HG03442 (cell line): ENCODE measurements around the gene PFKFB1.

Experiments
- ATAC-seq: cut with Tn5 transposase; IDR thresholded peaks from one replicate; pipeline ENCODE4 v1.9.1; 2021; ENCODE audit warnings: mild to moderate bottlenecking, moderate library complexity; ENCODE audit not compliant: unreplicated experiment

The PFKFB1 gene

DNA sequence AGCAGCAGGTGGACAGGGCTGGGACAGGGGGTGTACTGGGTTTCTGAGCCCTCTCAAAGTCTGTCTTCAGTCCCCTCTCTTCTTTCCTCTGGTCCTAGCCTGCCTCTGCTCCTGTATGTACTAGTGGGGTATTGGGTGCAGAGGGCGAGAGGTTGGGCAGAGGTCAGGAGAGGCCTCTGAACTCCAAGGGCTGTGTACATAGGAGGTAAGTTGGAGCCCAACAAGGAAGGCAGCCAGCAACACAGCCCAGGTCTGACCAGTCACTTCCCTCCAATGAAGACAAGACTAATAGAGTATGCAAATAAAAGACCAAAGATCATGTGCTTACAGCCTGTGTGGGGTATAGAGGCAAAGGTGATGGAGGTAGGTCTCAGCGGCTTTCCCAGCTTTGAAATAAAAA lies at the start of gene PFKFB1:
Gene PFKFB1, minus strand, starts transcription at position 90 of the 400 bp plus-strand sequence. CDS start 181 bp downstream, outside the sequence.
- ATAC-seq: no peak

DNA sequence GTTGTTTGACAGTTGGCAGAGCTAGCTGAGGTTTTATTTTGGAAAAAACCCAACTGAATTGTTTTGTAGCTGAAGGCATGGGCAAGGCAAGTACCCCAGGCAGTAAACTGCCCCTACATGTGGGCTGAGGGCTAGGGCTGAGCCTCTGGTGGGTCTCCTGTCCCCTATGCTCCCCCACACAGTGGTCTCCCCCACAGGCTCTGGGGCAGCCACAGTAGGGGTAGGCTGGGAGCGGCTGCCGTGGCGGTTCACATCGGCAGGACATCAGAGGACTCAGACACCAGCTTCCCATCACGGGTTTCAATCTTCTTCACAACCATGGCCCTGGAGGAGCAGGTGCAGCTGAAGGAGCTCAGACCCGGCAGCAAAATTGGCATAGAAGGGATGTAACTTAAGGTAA lies 47.5 kb upstream of the PFKFB1 start:
- ATAC-seq: no peak

DNA sequence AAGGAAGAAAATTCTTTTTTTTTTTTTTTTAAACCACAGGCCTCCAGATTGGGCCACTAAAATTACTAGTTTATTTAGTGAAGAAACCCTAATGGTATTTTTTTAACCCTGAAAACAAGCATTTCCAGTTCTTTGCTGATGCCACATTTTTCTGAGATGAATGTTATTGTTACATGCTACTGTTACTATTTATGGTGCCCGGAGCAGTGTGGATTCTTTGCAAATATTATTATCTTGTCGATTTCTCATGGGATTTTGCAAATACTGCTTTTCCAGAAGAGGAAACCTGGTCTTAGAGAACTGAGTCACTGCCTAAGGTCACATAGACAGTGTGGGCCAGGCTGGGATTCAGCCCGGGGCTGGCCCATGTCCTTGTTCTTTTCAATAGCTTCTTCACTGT lies 45.5 kb upstream of the PFKFB1 start:
- no peak for ATAC-seq

DNA sequence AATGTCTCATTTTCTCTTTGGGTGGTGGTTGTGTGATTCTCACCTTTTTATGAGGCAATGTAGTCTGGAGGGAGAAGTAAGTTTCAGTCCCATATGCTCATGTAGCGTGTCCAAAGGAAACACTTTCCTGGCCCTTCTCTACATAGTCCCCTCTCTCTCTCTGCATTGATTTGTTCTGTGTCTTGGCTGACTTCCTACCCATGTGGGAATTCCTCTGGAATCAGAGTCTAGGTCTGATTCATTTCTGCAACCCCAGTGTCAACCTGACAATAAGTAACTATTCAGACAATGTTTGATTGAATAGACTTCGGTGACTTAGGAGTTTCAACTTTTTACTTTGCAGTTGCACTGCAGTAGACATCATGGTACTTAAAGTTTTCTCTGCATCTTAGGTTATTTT lies 39.4 kb upstream of the PFKFB1 start:
- no peak for ATAC-seq

DNA sequence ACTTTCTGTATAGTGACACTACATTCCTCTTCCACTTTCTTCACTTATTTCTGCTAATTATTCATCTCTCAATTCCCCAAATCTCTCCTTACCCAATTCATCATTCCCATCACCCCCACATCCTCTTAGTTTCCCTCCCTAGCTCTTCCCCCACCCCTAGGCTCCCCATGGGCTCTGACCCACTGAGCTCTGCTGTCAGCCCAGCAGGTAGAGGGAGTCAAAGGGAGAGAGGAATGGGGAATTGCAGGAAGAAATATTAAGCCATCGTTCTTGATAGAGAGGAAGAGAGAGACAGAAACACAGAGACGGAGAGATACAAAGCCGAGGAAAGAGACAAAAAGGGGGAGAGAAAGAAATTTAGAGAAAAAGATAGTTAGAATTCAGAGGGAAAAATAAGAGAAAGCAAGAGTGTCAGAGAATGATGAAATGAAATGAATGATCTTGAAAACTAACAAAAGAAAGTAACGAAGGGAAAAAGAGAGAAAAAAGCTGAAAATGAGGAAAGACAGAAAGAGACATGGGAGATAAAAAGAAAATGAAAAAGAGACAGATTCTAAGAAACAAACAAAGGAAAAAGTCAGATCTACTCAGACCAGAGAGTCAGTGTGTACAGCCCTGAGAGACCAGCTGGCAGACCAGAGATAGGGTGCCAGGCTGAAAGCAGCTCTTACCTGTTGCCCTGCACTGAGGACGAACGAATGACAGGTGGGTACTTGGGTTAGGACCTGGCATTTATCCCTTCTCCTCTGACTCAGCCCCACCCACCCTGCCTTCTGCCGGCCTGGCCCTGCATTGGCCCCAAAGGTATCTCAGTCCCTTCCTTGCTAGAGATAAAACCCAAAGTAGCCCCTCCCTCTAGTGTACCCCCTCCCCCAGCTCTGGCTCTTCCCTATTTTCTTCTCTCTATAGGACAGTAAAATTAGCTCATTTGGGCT lies 36.5 kb upstream of the PFKFB1 start, which contains the start of gene ALAS2:
Gene ALAS2, minus strand, starts transcription at position 707 of the 935 bp plus-strand sequence. CDS start 4,977 bp downstream, outside the sequence.
- ATAC-seq: no peak

DNA sequence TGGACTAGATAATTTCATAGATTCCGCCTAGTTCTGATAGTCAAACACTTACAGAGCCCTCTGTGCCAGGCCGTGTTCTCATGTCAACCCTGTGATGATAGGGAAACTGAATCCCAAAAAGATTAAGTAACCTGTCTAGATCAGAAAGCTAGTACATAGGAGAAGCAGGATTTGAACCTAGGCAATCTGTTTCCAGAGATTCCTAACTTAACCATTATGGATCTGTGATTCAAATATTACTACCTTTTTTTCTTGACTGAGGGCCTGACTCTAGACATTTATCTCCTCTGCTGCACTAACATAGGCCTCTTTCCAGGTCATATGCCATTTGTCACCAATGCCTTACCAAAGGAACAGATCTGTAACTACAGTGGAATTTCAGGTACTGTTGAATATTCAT lies 35.3 kb upstream of the PFKFB1 start:
- ATAC-seq: no peak

DNA sequence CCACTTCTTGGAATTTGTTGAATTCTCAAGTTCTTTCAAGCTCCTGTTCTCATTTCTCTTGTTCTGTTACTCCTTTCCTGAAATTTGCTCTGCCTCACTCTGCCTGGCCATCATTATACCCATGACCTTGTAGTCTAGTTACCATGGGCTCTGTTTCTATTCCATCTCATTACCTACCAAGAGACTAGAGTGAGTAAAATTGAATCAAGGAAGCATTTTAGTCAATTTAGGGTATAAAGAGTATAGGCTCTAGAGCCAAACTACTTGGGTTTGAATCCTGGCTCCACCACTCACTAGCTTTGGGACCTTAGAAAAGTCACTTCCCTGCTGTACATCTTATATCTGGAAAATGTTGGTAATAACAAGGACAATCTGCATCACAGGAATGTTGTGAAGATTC lies 34.6 kb upstream of the PFKFB1 start:
- ATAC-seq: no peak

DNA sequence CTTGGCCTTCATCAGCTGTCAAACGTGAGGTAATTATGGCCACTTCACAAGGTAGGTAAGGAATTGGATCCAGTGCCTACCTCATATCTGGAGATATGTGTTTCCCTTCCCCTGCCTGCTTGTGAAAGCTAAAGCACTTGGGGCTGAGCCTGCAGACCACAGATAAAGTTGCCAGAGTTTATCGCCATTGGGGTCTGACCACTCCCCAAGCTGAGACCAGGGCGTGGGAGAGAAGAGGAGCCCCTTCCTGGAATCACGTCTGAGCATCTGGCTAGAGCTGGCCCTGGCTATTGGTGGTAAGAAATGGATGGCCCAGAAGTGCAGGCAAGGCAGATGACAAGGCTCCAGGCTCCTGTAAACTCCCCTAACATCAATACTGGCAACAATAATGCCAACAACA lies 34.1 kb upstream of the PFKFB1 start:
- ATAC-seq: no peak

DNA sequence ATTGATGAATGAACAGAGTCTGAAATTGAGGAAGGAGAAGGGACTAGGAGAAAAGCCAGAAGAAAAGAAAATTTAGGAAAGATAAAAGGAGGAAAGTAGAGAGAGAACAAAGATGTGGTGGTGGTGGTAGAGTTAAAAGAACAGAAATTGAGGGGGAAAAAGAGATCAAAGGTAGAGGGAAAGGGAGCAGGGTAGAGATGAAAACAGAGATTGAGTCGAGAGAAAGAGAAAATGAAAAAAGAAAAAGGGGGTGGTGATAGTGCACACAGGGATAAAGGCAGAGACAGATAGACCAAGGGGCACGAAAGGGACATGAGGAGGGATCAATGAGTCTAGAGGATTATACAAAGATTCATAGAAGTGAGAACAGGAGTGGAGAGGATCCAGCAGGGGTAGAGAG lies 32.9 kb upstream of the PFKFB1 start:
- ATAC-seq: no peak

DNA sequence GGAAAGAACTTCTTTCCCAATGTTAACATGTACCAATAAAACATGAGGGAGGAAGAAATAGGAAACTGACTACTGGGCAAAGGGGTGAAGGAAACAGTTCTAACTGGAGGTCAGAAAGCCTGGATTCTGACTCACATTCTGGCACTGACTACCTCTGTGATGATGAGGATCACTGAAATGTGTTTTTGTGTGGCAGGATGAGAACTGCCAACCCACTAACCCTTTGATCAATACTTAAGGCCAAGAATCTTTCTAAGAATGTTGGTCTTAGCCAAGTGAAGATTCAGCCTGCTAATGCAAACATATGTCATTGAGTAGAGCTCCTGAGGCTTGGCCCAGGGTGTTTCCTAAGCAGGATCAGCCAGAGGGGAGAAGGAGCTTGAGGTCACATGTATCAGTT lies 32.2 kb upstream of the PFKFB1 start:
- ATAC-seq: no peak

DNA sequence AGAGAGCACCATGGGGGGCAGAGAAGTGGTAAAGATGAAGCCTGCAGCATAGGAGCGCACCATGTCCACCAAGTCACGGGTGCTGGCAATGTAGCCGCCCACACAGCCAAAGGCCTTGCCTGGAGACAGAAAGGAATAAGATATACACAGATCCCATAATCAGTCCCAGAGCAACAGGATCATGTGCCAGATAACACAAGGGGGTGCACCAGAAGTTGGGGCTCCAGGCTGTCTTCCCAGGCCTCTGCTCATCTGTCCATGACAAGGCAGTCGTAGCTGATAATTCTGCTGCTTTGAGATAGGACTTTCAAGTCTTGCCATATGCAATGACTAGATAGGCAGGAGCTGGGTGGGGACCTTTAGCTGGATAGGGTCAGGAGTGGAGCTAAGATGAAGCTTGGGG lies 20.9 kb upstream of the PFKFB1 start:
- no peak for ATAC-seq

DNA sequence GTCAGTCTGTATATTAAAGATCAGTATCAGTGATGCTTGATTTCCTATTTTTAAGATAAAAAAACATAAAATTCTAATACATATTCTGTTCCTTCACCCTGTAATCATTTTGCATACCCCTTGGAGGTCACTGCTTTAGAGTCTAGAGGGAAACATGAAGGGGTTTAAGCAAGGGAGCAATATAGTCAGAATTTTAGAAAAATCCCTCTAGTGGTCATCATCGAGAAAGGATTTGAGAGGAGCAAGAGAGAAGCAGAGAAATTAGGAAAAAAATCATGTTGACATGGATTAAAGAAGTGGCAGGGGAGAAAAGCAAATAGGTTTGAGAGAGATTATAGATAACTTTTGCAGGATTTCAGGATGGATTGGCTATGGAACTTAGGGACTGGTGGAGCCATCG lies 17.3 kb upstream of the PFKFB1 start:
- ATAC-seq: no peak

DNA sequence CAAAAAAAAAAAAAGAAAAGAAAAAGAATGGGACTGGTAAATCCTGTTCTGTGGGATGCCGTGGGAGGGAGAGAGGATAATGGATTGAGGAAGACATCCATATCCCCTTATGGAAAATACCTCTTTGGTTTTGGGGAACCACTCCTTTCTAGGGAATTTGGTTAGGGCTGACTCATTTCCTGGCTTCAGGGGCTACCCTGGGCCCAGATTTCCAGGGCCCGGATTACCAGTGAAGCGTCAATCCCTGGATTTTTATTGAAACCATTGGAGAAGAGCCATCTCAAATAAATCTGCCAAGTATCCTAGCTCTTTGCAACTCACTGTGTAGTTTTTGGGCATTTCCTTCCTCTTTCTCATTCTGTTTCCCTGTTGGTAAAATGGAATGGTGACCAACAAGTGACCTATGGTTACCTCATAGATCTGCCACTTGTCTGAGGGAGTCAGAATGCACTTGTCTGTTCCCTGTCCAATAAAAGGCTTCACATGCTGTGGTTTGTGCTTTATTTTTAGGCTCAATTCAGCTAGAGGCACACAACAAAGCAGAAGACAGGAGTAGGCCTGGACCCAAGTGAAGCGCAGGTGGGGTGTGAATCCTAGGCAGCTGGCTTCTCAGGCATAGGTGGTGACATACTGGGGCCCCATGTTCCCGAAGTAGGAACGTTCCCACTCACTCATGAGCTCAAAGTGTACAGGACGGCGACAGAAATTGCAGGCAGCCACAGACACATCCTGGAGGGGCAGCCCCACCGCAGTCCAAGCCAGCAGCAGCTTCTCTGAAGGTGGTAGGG lies 14.8 kb upstream of the PFKFB1 start:
- no peak for ATAC-seq

DNA sequence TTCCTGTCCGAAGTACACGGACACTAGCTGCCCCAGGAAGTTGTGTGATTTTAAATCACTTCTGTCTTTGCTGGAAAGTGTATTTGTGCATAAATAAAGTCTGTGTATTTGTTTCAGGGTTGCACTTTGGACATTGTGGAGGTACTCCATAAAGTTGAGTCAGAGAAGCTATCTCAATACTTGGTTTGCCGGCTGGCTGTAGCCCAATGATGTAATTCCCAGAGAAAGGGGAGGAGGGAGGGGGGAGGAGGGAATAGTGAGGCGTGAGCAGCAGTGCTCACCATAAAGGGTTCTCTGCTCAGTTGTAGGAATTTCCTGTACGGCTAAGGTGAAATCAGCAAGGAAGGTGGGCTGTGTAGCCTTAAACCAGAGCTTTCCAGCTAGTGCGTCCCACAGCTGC lies 13.7 kb upstream of the PFKFB1 start:
- ATAC-seq: no peak

DNA sequence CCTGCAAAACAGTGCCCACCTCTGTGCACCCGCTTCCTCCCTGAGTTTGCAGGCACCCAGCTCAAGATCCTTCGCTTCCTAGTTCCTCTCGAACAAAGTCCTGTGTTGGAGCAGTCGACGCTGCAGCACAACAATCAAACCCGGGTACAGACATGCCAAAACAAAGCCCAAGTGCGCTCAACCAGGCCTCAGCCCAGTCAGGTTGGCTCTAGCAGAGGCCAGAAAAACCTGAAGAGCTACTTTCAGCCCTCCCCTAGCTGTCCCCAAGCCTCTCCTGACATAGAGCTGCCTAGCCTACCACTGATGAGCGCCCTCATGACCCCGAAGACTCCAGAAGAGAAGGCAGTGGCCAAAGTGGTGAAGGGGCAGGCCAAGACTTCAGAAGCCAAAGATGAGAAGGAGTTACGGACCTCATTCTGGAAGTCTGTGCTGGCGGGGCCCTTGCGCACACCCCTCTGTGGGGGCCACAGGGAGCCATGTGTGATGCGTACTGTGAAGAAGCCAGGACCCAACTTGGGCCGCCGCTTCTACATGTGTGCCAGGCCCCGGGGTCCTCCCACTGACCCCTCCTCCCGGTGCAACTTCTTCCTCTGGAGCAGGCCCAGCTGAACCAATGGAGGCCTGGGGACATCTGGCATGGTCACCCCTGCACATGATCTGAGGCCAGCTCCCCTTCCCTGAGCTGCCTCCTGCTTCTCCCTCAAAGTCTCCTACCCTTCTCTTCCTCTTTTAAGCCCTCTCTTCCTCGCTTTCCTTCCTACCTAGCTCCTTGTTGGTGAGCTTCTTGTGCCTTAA lies 13.0 kb upstream of the PFKFB1 start:
- ATAC-seq: no peak

DNA sequence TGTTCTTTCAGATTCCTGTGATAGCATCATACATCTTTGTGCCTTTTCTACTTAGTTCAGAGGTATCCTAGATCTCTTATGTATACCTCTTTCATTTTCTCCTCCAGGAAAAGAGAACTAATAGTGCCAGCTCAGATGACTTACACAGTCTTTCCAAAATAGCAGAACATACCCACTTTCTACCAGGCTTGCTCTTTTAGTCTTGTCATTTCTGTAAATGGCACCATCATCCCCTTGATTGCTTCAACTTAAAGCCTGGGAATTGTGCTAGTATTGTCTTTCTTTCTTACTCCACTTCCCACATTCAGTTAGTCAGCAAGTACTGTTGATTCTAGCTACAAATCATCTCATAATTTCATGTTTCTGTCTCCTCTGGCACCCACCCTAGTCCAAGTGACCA lies 11.3 kb upstream of the PFKFB1 start:
- ATAC-seq: no peak

DNA sequence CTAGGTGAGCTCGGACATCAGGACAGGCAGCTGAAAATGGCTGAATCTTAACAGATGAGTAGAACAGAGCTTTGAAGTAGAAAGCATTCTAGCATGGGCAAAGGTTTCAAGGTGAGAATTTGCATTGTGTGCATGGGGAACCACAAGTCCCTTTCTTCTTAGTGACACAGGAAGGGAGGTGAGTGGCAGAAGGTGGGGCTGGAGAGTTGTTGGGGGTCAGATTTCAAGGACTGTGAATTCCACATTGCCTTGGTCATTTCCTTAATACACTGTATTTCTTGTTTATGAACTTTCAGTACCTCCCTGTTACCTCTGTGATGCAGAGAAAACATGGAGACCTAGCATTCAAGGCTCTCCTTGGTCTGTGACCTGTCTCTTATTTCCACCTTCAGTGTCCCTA lies 10.2 kb upstream of the PFKFB1 start:
- ATAC-seq: no peak

DNA sequence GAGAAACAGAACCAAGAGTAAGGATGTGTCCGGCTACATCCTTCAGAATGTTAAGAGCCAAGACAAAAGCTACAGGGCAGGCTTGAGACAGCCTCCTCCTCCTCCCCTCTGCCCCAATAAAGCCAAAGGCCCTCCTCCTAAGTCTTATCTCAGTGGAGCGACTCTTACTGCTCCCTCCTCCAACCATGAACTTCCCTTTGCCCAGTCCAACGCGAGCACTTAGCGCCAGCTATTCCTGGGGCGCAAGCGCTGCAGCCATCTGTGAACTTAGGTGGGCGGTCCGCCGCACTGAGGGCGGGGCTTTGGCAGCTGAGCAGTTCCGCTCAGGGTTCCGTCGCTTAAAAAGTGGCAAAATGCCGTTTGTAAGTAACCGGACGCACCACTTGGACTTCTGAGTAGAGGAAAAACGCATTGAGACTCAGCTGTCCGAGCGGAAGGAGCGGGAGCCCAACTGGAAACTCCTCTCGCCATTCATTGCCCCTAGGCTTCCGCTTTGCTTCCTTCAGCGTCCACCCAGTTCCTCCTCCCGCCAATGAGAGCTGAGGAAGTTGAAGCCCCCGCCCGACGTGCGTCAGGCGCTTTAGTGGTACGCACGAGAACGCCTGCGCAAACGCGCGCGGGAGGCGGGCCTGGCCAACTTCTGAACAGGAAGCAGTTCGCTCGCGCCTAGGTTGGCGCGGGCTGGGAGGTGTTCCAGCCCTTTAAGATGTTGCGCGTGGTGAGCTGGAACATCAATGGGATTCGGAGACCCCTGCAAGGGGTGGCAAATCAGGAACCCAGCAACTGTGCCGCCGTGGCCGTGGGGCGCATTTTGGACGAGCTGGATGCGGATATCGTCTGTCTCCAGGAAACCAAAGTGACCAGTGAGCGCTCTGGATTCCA lies 6.0 kb upstream of the PFKFB1 start, which contains the start of gene APEX2:
Gene APEX2, plus strand, starts transcription at position 647 of the 882 bp plus-strand sequence. Its CDS starts 60 bp downstream, at position 707.
- ATAC-seq: peak; percentile 90

DNA sequence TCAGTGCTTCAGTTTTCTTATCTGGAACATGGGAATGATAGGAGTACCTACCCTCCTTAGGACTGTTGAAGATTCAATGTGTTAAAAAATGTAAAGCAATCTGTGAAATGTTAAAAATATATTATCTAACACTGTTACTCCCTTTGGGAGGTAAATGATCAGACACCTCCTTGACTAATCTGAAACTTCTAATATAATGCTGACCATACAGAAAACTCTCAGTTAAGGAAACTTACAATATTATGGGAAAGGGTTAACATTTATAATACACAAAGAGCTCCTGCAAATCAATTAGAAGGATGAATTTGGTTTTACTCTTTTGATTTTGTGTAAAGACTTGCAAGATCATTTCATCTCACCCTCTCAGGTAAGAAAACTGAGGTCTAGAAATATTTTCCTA lies 1.6 kb upstream of the PFKFB1 start:
- ATAC-seq: no peak
